ENCODE data around the gene BTBD19. TPM values are rescaled to one million over a fixed set of nuclear protein-coding genes. Genes with fewer than 3 reads are reported as not detected.
"Not testable (repeated sequence)": the region's sequence is repeated elsewhere in the genome, so short reads cannot be mapped to it uniquely, and the experiment has no call there.

Gene BTBD19
- total RNA-seq, 1 donor, result 8.7 TPM

DNA sequence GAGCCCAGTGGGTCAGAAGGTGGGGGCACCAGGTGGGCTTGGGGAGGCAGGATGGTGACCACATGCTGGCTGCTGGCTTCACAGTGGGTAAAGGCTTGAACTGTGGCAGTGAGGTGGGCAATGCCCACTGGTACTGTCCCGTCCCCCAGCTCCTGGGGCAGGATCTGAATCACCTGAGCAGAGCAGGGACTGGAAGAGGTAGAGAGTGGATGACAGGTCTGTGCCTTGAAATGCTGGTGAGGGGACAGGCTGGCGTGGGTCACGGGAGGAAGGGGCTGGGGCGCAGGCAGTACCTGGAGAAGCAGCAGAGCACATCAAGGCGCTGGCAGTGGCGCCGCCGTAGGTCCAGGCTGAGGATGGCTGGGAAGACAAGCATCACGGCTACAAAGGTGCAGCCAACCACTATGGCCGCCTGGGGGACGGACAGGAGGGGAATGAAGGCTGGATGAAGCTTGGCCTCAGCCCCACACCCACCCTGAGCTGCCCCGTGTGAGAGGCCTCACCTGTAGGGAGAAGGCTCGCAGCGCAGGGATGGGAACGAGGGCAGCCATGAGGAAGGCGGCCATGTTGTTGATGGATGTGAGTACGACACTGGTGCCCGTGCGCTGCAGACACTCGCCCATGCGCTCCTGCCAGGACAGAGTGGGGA is 19.8 kb downstream of the BTBD19 start:
- H3K27me3 ChIP-seq (ENCODE audit: insufficient read depth, low read length), result no peaks in the 10 kb centered on the region
- peaks cover 23% of the 10 kb centered on the region for H3K4me1 ChIP-seq (ENCODE audit: insufficient read depth, low read length)
- H3K9me3 ChIP-seq (ENCODE audit: low read depth, low read length), result no peaks in the 10 kb centered on the region
- H3K4me3 ChIP-seq (ENCODE audit: low read length), result no peak overlapping the region

DNA sequence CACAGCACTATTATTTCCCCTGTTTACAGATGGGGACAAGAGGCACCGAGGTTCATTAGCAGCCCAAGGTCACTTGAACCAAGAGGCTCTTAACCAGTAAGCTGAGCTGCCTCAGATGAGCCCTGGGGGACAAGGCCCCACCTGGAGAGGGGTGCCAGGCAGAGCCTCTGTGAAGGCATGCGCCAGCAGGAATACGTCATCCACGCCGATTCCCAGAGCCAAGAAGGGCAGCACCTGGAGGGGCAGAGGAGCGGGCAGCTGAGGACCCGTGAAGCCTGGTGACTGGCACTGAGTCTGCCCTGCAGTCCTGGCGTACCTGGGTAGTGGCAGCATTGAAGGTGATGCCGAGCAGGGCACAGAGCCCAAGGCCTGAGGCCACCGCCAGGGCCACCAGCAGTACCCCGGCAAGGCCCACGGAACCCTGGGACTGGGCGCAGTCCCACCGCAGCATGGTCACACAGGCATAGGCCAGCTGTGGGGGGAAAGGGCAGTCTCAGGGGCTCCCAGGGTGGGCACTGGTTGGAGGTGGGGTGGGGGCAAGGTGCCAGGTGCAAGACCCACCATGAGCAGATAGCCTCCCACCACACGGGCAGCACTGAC is 20.6 kb downstream of the BTBD19 start:
- no peaks in the 10 kb centered on the region for H3K27me3 ChIP-seq (ENCODE audit: insufficient read depth, low read length)
- H3K4me1 ChIP-seq (ENCODE audit: insufficient read depth, low read length), result peaks cover 31% of the 10 kb centered on the region
- no peak overlapping the region for H3K4me3 ChIP-seq (ENCODE audit: low read length)

GRCh38 chr1:44829506-44830384 is 21.4 kb downstream of the BTBD19 start:
- peaks cover 39% of the 10 kb centered on the region for H3K4me1 ChIP-seq (ENCODE audit: insufficient read depth, low read length)
- H3K4me3 ChIP-seq (ENCODE audit: low read length), result no peak overlapping the region
- no peaks in the 10 kb centered on the region for H3K9me3 ChIP-seq (ENCODE audit: low read depth, low read length)
- no peaks in the 10 kb centered on the region for H3K27me3 ChIP-seq (ENCODE audit: insufficient read depth, low read length)

More for the DNA sequence above, 20.6 kb downstream of the BTBD19 start:
- no peaks in the 10 kb centered on the region for H3K9me3 ChIP-seq (ENCODE audit: low read depth, low read length)

DNA sequence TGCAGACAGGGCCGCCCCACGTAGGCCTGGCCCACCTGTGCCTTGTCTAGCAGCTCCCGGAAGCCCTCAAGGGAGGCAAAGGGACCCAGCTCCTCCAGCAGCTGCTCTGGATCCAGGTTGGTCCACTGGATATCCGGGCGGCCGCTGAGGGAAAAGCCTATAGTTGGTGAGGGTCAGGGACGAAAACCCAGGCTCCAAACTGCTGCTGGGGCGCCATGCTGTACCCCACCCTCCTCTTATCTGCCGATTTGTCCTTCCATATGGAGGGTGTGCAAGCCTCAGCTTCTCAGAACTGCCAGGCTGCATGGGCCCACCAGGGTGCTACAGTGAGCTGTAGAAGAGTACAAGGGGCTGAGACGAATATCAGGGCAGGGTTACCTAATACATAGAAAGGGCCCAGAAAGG is 22.6 kb downstream of the BTBD19 start:
- no peaks in the 10 kb centered on the region for H3K27me3 ChIP-seq (ENCODE audit: insufficient read depth, low read length)
- H3K4me3 ChIP-seq (ENCODE audit: low read length), result no peak overlapping the region
- H3K9me3 ChIP-seq (ENCODE audit: low read depth, low read length), result no peaks in the 10 kb centered on the region
- peaks cover 41% of the 10 kb centered on the region for H3K4me1 ChIP-seq (ENCODE audit: insufficient read depth, low read length)

- Histone ChIP-seq H3K4me1 (ENCODE audit: insufficient read depth, low read length) (peaks cover 38% of the 10 kb centered on the region), H3K4me3 (ENCODE audit: low read length) (no peak overlapping the region), H3K9me3 (ENCODE audit: low read depth, low read length) (no peaks in the 10 kb centered on the region), H3K27me3 (ENCODE audit: insufficient read depth, low read length) (no peaks in the 10 kb centered on the region)
Observed at GRCh38 chr1:44831516-44831915, 23.2 kb downstream of the BTBD19 start.

DNA sequence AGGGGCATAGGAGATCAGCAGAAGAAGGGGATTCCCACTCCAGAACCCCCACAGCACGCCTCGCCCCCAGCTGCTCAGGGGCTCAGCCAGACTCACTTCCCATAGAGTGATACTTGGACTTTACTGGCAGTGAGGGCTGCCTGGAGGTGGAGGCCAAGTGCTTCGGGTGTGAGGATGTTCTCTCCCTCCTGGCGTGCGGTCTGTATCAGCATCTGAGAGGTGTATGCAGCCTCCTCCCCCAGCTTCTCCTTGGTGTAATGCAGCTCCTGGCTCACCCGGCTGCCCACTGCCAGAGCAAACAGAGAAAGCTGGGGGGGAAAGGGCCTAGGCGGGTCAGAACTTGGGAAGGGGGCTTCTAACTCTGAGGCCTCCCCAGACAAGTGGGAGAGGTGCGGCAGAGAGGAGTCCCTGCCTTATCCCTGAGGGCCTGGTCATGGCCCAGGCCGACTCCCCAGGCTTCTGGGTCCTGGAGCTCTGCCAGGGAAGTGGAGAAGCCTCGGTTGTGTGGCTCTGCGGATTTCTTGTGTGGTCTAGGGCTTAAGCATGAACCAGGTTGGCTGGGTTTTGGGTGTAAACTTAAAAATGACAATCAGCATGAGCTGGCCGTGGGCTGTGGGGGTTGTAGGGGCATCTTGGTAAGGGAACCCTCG is 23.9 kb downstream of the BTBD19 start:
- Histone ChIP-seq H3K27me3 (ENCODE audit: insufficient read depth, low read length) (no peaks in the 10 kb centered on the region), H3K9me3 (ENCODE audit: low read depth, low read length) (no peaks in the 10 kb centered on the region), H3K4me3 (ENCODE audit: low read length) (no peak overlapping the region), H3K4me1 (ENCODE audit: insufficient read depth, low read length) (peaks cover 31% of the 10 kb centered on the region)

DNA sequence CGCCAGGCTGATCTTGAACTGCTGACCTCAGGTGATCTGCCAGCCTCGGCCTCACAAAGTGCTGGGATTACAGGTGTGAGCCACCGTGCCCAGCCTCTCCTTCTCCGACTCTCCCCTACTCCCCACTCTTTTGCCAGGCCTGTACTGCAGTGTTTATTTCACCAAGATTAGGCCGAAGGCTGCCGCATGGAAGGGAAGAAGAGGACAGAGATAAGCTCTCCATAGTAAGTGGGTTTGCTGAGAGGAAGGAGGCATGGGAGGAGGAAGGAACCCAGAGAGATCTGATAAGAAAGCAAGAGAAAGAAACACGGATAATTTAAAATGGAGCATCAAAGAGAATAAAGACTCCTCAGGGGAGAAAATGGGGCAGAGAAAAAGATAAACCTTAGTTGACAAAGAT is 26.0 kb downstream of the BTBD19 start:
- Histone ChIP-seq H3K4me3 (ENCODE audit: low read length) (no peak overlapping the region), H3K4me1 (ENCODE audit: insufficient read depth, low read length) (peaks cover 31% of the 10 kb centered on the region), H3K27me3 (ENCODE audit: insufficient read depth, low read length) (no peaks in the 10 kb centered on the region), H3K9me3 (ENCODE audit: low read depth, low read length) (no peaks in the 10 kb centered on the region)

DNA sequence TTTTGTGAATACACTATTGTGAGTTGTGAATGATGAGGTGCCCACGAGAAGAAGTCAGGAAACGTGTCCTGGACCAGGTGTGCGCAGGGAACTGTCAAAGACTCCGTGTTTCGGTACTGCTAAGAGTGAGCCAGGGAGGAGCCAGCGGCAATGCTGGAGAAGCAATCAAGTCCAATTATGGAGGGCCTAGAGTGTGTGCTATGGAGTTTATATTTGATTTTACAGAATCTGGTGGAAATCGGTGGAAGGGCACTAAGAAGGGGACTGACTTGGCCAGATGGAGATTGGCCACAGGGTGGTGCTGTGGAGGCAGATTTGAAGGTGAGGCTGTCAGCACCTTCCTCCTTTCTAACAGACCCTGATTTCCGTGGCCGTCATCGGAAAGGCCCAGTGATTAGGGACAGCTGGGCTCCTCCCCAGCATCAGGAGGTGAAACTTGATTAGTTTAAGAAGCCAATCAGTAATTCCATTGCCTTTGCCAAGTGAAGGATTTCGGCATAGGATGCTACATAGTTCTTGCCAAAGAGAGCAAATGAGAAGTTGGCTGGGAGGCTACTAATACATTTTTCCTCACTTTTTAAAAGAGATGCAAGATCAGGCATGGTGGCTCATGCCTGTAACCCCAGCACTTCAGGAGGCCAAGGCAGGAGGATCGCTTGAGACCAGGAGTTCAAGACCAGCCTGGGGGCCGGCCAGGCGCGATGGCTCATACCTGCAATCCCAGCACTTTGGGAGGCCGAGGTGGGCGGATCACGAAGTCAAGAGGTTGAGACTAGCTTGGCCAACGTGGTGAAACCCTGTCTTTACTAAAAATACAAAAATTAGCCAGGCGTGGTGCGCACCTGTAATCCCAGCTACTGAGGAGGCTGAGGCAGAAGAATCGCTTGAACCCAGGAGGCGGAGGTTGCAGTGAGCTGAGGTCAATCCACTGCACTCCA is 27.7 kb downstream of the BTBD19 start:
- Histone ChIP-seq H3K4me1 (ENCODE audit: insufficient read depth, low read length) (peaks cover 21% of the 10 kb centered on the region), H3K27me3 (ENCODE audit: insufficient read depth, low read length) (no peaks in the 10 kb centered on the region), H3K9me3 (ENCODE audit: low read depth, low read length) (no peaks in the 10 kb centered on the region), H3K4me3 (ENCODE audit: low read length) (no peak overlapping the region)

DNA sequence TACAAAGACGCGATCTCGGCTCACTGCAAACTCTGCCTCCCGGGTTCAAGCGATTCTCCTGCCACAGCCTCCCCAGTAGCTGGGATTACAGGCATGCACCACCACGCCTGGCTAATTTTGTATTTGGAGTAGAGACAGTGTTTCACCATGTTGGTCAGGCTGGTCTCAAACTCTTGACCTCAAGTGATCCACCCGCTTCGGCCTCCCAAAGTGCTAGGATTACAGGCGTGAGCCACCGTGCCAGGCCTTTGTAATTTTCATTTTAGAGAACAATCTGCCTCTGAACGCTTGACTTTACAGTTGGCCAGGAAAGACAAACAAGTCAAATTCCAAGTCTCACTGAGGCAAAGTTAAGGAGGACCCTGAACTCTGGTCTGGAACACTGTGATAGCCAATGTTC is 30.0 kb downstream of the BTBD19 start:
- not testable (repeated sequence) for H3K9me3 ChIP-seq (ENCODE audit: low read depth, low read length); H3K4me3 ChIP-seq (ENCODE audit: low read length); H3K27me3 ChIP-seq (ENCODE audit: insufficient read depth, low read length)
- H3K4me1 ChIP-seq (ENCODE audit: insufficient read depth, low read length), result peaks cover 29% of the 10 kb centered on the region

- Histone ChIP-seq H3K27me3 (ENCODE audit: insufficient read depth, low read length) (peaks cover 9% of the 10 kb centered on the region), H3K4me1 (ENCODE audit: insufficient read depth, low read length) (peaks cover 18% of the 10 kb centered on the region), H3K4me3 (ENCODE audit: low read length) (no peak overlapping the region), H3K9me3 (ENCODE audit: low read depth, low read length) (no peaks in the 10 kb centered on the region)
Observed at GRCh38 chr1:44839576-44839975, 31.3 kb downstream of the BTBD19 start.

GRCh38 chr1:44842486-44842861 is 34.2 kb downstream of the BTBD19 start:
- H3K4me3 ChIP-seq (ENCODE audit: low read length), result no peak overlapping the region
- H3K9me3 ChIP-seq (ENCODE audit: low read depth, low read length), result no peaks in the 10 kb centered on the region
- H3K4me1 ChIP-seq (ENCODE audit: insufficient read depth, low read length), result peaks cover 10% of the 10 kb centered on the region
- peaks cover 9% of the 10 kb centered on the region for H3K27me3 ChIP-seq (ENCODE audit: insufficient read depth, low read length)

- H3K9me3 ChIP-seq (ENCODE audit: low read depth, low read length), result no peaks in the 10 kb centered on the region
- H3K4me3 ChIP-seq (ENCODE audit: low read length), result no peak within 1 kb of the TSS
- peaks cover 9% of the 10 kb centered on the region for H3K27me3 ChIP-seq (ENCODE audit: insufficient read depth, low read length)
- H3K4me1 ChIP-seq (ENCODE audit: insufficient read depth, low read length), result peaks cover 10% of the 10 kb centered on the region
Observed at GRCh38 chr1:44842862-44843655, 34.7 kb downstream of the BTBD19 start, which contains the start of gene PTCH2. TSS of gene PTCH2 (minus strand) at chr1:44843253. CDS start at chr1:44842932, 321 bp downstream.

- Histone ChIP-seq H3K27me3 (ENCODE audit: insufficient read depth, low read length) (peaks cover 6% of the 10 kb centered on the region), H3K4me3 (ENCODE audit: low read length) (no peak overlapping the region)
Observed at GRCh38 chr1:44846985-44847384, 38.7 kb downstream of the BTBD19 start.

More at GRCh38 chr1:44846985-44847384, 38.7 kb downstream of the BTBD19 start:
- peaks cover 10% of the 10 kb centered on the region for H3K4me1 ChIP-seq (ENCODE audit: insufficient read depth, low read length)
- no peaks in the 10 kb centered on the region for H3K9me3 ChIP-seq (ENCODE audit: low read depth, low read length)

Data from mononuclear cell (primary cell).